ENCODE data around the gene SLC35E1. TPM values are rescaled to one million over a fixed set of nuclear protein-coding genes. Genes with fewer than 3 reads are reported as not detected.

Gene SLC35E1
- total and polyA plus RNA-seq, 2 experiments from 2014 or later, result 35.7 to 43.2 TPM

GRCh38 chr19:16566161-16566560 lies 6.1 kb downstream of the SLC35E1 start:
- H3K79me2 ChIP-seq (ENCODE audit: insufficient read depth), result peaks cover 95% of the 10 kb centered on the region
- peaks cover 50% of the 10 kb centered on the region for H3K36me3 ChIP-seq (ENCODE audit: low read depth)
- in situ Hi-C loops (cut with MboI), result no loop called here

GRCh38 chr19:16564842-16565241 lies 7.4 kb downstream of the SLC35E1 start:
- WGBS, 2 experiments (ENCODE audit: low coverage in 1 of 2, low lambda C conversion rate in 2 of 2, missing lambda C conversion rate in 2 of 2), result 96 to 97% methylated on average over 7 of the region's 7 CpGs
- Histone ChIP-seq H3K27me3 (replicated peaks; ENCODE audit: insufficient read depth) (no peaks in the 10 kb centered on the region), H3K79me2 (ENCODE audit: insufficient read depth) (peaks cover 89% of the 10 kb centered on the region), H3K4me2 (ENCODE audit: unreplicated experiment) (no peak overlapping the region), H3K4me3 (no peak overlapping the region), H3K9me3 (ENCODE audit: low read depth) (no peaks in the 10 kb centered on the region), H3K27ac (no peak overlapping the region), H2AFZ (no peak overlapping the region), H3K9me2 (ENCODE audit: insufficient read depth) (no peaks in the 10 kb centered on the region), H3K9ac (no peak overlapping the region), H3K4me1 (ENCODE audit: insufficient read depth) (peaks cover 10% of the 10 kb centered on the region), H3F3A (ENCODE audit: insufficient read depth) (no peaks in the 10 kb centered on the region), H3K36me3 (ENCODE audit: low read depth) (peaks cover 56% of the 10 kb centered on the region), H4K20me1 (ENCODE audit: insufficient read depth) (no peaks in the 10 kb centered on the region)
- TF ChIP-seq EZH2phosphoT487 (IDR thresholded peaks at IDR 0.05; ENCODE audit: insufficient read depth, low read depth) (no peak), EZH2 (IDR thresholded peaks at IDR 0.05; ENCODE audit: insufficient read depth, poor library complexity, severe bottlenecking) (no peak)
- no peak for DNase-seq
- in situ Hi-C loops (cut with MboI), result no loop called here

More at GRCh38 chr19:16566161-16566560, 6.1 kb downstream of the SLC35E1 start:
- Histone ChIP-seq H3K27me3 (replicated peaks; ENCODE audit: insufficient read depth) (no peaks in the 10 kb centered on the region), H3K9me3 (ENCODE audit: low read depth) (no peaks in the 10 kb centered on the region), H3K4me3 (no peak overlapping the region), H3K4me2 (ENCODE audit: unreplicated experiment) (no peak overlapping the region), H3K4me1 (ENCODE audit: insufficient read depth) (peaks cover 10% of the 10 kb centered on the region), H2AFZ (no peak overlapping the region), H3K9ac (no peak overlapping the region), H4K20me1 (ENCODE audit: insufficient read depth) (no peaks in the 10 kb centered on the region), H3K9me2 (ENCODE audit: insufficient read depth) (no peaks in the 10 kb centered on the region), H3F3A (ENCODE audit: insufficient read depth) (no peaks in the 10 kb centered on the region), H3K27ac (no peak overlapping the region)
- no peak for DNase-seq
- TF ChIP-seq EZH2phosphoT487 (IDR thresholded peaks at IDR 0.05; ENCODE audit: insufficient read depth, low read depth) (no peak), EZH2 (IDR thresholded peaks at IDR 0.05; ENCODE audit: insufficient read depth, poor library complexity, severe bottlenecking) (no peak)
- WGBS, 2 experiments (ENCODE audit: low coverage in 1 of 2, low lambda C conversion rate in 2 of 2, missing lambda C conversion rate in 2 of 2), result 96 to 97% methylated on average over 10 of the region's 10 CpGs

- WGBS, 2 experiments (ENCODE audit: low coverage in 1 of 2, low lambda C conversion rate in 2 of 2, missing lambda C conversion rate in 2 of 2), result 95 to 96% methylated on average over 6 of the region's 6 CpGs
- DNase-seq, result no peak
- H3K4me1 ChIP-seq (ENCODE audit: insufficient read depth), result no peaks in the 10 kb centered on the region
- no peaks in the 10 kb centered on the region for H3K27me3 ChIP-seq (replicated peaks; ENCODE audit: insufficient read depth)
- H3K27ac ChIP-seq, result no peak overlapping the region
- no peak for TF ChIP-seq EZH2 (IDR thresholded peaks at IDR 0.05; ENCODE audit: insufficient read depth, poor library complexity, severe bottlenecking)
- no peak for TF ChIP-seq EZH2phosphoT487 (IDR thresholded peaks at IDR 0.05; ENCODE audit: insufficient read depth, low read depth)
- H3K4me2 ChIP-seq (ENCODE audit: unreplicated experiment), result no peak overlapping the region
- H3K4me3 ChIP-seq, result no peak overlapping the region
- H3K36me3 ChIP-seq (ENCODE audit: low read depth), result peaks cover 55% of the 10 kb centered on the region
- no peaks in the 10 kb centered on the region for H3K9me3 ChIP-seq (ENCODE audit: low read depth)
- H2AFZ ChIP-seq, result no peak overlapping the region
- H3K79me2 ChIP-seq (ENCODE audit: insufficient read depth), result peaks cover 74% of the 10 kb centered on the region
- H3K9me2 ChIP-seq (ENCODE audit: insufficient read depth), result no peaks in the 10 kb centered on the region
- H3F3A ChIP-seq (ENCODE audit: insufficient read depth), result no peaks in the 10 kb centered on the region
- in situ Hi-C loops (cut with MboI), result no loop called here
- H3K9ac ChIP-seq, result no peak overlapping the region
- H4K20me1 ChIP-seq (ENCODE audit: insufficient read depth), result no peaks in the 10 kb centered on the region
Measured at GRCh38 chr19:16562608-16563025, 9.6 kb downstream of the SLC35E1 start.

GRCh38 chr19:16561382-16561781 lies 10.8 kb downstream of the SLC35E1 start:
- no peaks in the 10 kb centered on the region for H3K9me3 ChIP-seq (ENCODE audit: low read depth)
- H3F3A ChIP-seq (ENCODE audit: insufficient read depth), result no peaks in the 10 kb centered on the region
- in situ Hi-C loops (cut with MboI), result no loop called here
- no peaks in the 10 kb centered on the region for H3K4me1 ChIP-seq (ENCODE audit: insufficient read depth)
- H3K27me3 ChIP-seq (replicated peaks; ENCODE audit: insufficient read depth), result no peaks in the 10 kb centered on the region
- no peak overlapping the region for H3K27ac ChIP-seq
- H2AFZ ChIP-seq, result no peak overlapping the region
- peaks cover 67% of the 10 kb centered on the region for H3K79me2 ChIP-seq (ENCODE audit: insufficient read depth)
- no peak for DNase-seq
- H3K4me2 ChIP-seq (ENCODE audit: unreplicated experiment), result no peak overlapping the region
- H3K9me2 ChIP-seq (ENCODE audit: insufficient read depth), result no peaks in the 10 kb centered on the region
- H3K36me3 ChIP-seq (ENCODE audit: low read depth), result peaks cover 43% of the 10 kb centered on the region
- WGBS, 2 experiments (ENCODE audit: low coverage in 1 of 2, low lambda C conversion rate in 2 of 2, missing lambda C conversion rate in 2 of 2), result 79 to 83% methylated on average over 8 of the region's 8 CpGs
- no peaks in the 10 kb centered on the region for H4K20me1 ChIP-seq (ENCODE audit: insufficient read depth)
- TF ChIP-seq EZH2phosphoT487 (IDR thresholded peaks at IDR 0.05; ENCODE audit: insufficient read depth, low read depth), result no peak
- TF ChIP-seq EZH2 (IDR thresholded peaks at IDR 0.05; ENCODE audit: insufficient read depth, poor library complexity, severe bottlenecking), result no peak
- no peak overlapping the region for H3K9ac ChIP-seq
- H3K4me3 ChIP-seq, result no peak overlapping the region

- in situ Hi-C loops (cut with MboI), result no loop called here
- H3K9ac ChIP-seq, result no peak overlapping the region
Measured at GRCh38 chr19:16559780-16560276, 12.4 kb downstream of the SLC35E1 start.

More at GRCh38 chr19:16559780-16560276, 12.4 kb downstream of the SLC35E1 start:
- DNase-seq, result no peak
- peaks cover 35% of the 10 kb centered on the region for H3K36me3 ChIP-seq (ENCODE audit: low read depth)
- no peaks in the 10 kb centered on the region for H3K9me2 ChIP-seq (ENCODE audit: insufficient read depth)
- 78 to 85% methylated on average over 10 of the region's 10 CpGs for WGBS, 2 experiments (ENCODE audit: low coverage in 1 of 2, low lambda C conversion rate in 2 of 2, missing lambda C conversion rate in 2 of 2)
- TF ChIP-seq EZH2 (IDR thresholded peaks at IDR 0.05; ENCODE audit: insufficient read depth, poor library complexity, severe bottlenecking), result no peak
- no peak overlapping the region for H3K4me3 ChIP-seq
- H3K27me3 ChIP-seq (replicated peaks; ENCODE audit: insufficient read depth), result no peaks in the 10 kb centered on the region
- no peaks in the 10 kb centered on the region for H4K20me1 ChIP-seq (ENCODE audit: insufficient read depth)
- H3K79me2 ChIP-seq (ENCODE audit: insufficient read depth), result peaks cover 56% of the 10 kb centered on the region
- no peaks in the 10 kb centered on the region for H3F3A ChIP-seq (ENCODE audit: insufficient read depth)
- H3K4me1 ChIP-seq (ENCODE audit: insufficient read depth), result no peaks in the 10 kb centered on the region
- H3K4me2 ChIP-seq (ENCODE audit: unreplicated experiment), result no peak overlapping the region
- no peaks in the 10 kb centered on the region for H3K9me3 ChIP-seq (ENCODE audit: low read depth)
- no peak overlapping the region for H2AFZ ChIP-seq
- no peak overlapping the region for H3K27ac ChIP-seq
